LNCaP clone FGC (cell line): ENCODE results near the gene PLA2G2C.

Experiments used
- DNase-seq: peaks from one replicate; pipeline ENCODE4 v3.0.0-alpha.2; 2011; ENCODE audit warnings: low read depth
- H3K4me3 ChIP-seq: 2 replicates; pipeline ENCODE4 v1.5.1; 2011; ENCODE audit warnings: mild to moderate bottlenecking, low read depth, low read length, control low read depth
- TF ChIP-seq, protein P1 (sequence below): IDR thresholded peaks from 2 replicates; pipeline ENCODE4 v1.5.1; 2012; ENCODE audit warnings: mild to moderate bottlenecking; ENCODE audit not compliant: control insufficient read depth, insufficient read depth; ENCODE audit errors: extremely low read depth

Gene PLA2G2C

DNA sequence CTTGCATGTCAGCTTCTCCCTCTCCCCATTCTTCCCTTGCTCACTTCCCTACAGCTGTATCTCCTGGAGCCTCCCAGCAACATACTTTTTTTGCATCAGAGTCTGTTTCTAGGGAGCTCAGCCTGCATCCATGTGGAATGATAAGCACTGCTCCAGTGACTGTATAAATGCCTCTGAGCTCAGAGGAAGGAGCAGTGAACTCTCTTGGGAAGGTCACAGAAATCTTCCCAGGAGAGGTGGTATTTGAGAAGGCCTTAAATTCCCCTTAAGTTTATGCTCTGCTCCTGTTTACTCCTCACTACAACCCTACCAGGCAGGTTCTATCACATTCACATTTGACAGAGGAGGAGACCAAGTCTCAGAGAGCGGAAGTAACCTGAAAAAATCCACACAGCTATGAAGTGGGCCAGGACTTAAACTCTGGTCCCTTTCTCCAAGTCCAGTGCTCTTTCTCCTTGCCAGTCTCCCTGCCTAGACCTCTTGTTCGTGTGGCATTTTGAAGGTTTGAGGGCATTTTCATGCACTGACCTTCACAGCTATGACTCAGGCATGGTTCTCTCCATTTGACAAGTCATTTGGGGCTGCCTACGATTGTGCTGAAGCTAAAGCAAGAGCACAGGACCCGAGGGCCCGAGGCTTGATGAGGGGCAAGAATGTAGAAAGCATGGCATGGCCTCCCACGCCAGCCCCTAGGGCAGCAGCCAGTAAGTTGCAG is 6.0 kb downstream of the PLA2G2C start:
- TF ChIP-seq, protein P1, sequence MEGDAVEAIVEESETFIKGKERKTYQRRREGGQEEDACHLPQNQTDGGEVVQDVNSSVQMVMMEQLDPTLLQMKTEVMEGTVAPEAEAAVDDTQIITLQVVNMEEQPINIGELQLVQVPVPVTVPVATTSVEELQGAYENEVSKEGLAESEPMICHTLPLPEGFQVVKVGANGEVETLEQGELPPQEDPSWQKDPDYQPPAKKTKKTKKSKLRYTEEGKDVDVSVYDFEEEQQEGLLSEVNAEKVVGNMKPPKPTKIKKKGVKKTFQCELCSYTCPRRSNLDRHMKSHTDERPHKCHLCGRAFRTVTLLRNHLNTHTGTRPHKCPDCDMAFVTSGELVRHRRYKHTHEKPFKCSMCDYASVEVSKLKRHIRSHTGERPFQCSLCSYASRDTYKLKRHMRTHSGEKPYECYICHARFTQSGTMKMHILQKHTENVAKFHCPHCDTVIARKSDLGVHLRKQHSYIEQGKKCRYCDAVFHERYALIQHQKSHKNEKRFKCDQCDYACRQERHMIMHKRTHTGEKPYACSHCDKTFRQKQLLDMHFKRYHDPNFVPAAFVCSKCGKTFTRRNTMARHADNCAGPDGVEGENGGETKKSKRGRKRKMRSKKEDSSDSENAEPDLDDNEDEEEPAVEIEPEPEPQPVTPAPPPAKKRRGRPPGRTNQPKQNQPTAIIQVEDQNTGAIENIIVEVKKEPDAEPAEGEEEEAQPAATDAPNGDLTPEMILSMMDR, result no peak
- H3K4me3 ChIP-seq, result no peak overlapping the region
- DNase-seq, result no peak

DNA sequence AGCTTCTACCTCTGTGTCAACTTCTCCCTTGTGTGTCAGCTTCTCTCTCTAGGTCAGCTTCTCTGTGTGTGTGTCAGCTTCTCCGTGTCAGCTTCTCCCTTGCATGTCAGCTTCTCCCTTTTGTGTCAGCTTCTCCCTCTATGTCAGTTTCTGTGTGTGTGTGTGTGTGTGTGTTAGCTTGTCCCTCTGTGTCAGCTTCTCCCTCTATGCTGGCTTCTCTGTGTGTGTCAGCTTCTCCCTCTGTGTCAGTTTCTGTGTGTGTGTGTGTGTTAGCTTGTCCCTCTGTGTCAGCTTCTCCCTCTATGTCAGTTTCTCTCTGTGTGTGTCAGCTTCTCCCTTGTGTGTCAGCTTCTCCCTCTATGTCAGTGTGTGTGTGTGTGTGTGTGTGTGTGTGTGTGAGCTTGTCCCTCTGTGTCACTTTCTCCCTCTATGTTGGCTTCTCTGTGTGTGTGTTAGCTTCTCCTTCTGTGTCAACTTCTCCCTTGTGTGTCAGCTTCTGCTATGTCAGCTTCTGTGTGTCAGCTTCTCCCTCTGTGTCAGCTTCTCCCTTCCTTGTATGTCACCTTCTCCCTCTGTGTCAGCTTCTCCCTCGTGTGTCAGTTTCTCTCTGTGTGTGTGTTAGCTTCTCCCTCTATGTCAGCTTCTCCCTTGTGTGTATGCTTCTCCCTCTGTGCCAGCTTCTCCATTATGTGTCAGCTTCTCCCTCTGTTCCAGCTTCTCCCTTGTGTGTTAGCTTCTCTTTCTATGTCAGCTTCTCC is 6.8 kb downstream of the PLA2G2C start:
- H3K4me3 ChIP-seq, result no peak overlapping the region
- TF ChIP-seq, protein P1, result no peak
- DNase-seq, result no peak

DNA sequence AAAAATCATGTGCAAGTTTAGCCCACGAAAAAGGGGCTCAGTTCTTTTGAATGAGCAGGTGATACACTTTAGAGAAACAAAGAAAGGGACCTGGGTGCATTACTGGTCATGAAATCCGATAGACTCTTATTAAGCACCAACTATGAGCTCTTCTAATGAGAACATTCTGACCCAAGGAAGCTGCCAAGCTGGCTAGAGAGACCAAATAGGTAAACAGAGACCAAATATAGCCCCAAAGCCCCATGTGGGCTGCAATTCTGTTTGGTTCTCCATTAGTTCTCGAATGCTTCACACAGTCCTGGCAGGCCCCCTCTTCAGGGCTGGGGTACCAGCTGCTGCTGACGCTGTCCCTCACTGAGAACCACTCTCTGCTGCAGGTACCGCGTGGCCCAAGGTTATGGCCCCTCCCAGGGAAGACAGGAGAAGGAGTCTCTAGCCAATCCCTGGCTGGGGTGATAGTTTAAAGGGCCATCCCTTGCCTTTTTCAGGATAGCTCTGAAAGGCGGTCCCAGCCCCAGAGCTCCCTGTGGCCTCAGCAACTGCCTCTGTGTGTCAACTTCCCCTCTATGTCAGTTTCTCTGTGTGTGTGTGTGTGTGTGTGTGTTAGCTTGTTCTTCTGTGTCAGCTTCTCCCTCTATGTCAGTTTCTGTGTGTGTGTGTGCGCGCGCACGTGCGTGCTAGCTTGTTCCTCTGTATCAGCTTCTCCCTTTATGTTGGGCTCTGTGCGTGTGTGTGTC is 7.5 kb downstream of the PLA2G2C start:
- TF ChIP-seq, protein P1, result no peak
- no peak for DNase-seq
- no peak overlapping the region for H3K4me3 ChIP-seq

DNA sequence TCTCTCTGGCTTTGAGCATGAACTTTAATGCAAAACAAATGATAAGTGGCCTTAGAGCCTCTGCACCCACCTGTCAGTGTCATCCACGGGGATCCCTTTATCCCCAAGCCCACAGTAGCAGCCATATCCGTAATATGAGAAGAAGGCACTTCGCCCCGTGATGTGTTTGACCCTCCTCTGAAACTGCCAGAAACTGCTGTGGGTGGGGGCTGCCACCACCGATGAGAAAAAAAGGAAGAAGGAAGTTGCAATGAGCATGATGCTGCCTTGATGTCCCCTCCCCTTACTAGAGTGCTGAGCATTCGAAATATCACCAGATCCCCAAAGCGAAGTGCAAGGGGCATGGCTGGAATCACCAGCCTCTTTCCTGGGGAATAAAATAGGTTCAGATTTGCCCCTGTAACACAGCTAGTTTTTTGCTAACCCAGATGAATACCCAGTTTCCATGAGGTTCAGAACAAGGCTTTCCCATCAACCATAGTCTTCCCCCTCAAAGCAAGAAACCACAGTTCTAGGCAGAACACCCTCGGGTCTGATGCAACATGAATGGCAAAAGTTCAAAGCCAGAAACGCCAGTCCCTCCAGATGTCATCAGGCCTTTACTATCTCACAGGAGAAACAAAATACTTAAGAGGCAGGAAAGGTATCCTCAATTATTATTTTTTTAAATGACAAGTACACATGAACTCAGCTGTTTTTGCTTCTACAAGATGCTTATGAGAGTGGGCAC is 11.2 kb downstream of the PLA2G2C start:
- no peak overlapping the region for H3K4me3 ChIP-seq
- DNase-seq, result no peak
- TF ChIP-seq, protein P1, result no peak

DNA sequence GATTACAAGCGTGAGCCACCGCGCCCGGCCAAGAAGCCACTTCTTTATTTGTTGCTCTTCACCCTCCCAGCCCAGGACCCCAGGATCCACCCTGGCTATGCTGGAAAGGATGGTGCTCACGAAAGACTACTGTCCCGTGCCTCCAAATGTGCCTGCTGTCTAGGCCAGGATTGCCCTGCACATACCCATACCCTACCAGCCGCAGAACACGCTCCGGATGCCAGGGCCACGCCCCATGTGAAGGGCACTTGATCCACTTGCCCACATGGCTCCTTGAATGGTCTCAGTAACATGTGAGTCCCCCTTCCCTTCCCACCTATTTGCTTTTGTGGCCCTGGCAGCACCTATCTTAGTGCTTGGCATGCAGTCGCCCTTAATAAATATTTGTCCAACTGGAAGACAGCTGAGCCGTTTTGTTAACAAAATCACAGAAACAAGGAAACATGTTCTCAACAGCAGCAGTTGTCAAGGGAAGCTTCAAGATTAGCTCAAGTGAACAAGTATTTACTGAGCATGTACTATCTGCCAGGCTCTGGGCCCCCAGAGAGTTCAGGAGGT is 14.2 kb downstream of the PLA2G2C start:
- no peak overlapping the region for H3K4me3 ChIP-seq
- TF ChIP-seq, protein P1, result no peak
- no peak for DNase-seq

DNA sequence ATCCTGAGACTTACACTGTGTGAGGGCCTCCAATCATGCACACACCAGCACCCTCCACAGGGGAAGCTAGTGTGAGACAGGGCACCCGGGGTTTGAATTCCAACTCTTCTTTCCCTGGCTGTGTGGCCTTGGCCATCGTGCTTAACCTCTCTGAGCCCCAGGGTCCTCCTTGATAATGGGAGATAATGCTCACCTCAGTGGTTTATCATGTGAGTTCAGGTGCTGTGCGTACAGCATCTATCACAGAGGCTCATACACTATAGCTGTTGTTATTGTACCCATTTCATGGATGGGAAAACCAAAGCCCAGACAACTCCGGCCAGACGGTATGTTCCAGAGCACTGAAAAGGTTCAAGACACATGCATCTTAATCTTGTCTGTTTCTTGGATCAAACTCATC is 16.4 kb downstream of the PLA2G2C start:
- TF ChIP-seq, protein P1, result no peak
- no peak overlapping the region for H3K4me3 ChIP-seq
- DNase-seq, result no peak
